HTR-8/SVneo (cell line): ENCODE data around the gene PCDHAC2.

Source experiments
- DNase-seq: peaks from one replicate; pipeline ENCODE4 v3.0.0; 2011; ENCODE audit warnings: low spot score, mixed read lengths; ENCODE audit not compliant: insufficient read length
- FAIRE-seq: peaks from 2 replicates; lab custom pipeline; 2011; peaks lifted over from hg19 to GRCh38; lab: Jason Lieb, UNC

Gene PCDHAC2

GRCh38 chr5:140986117-140986521, 19.8 kb downstream of the PCDHAC2 start:
- FAIRE-seq: no peak
- no peak for DNase-seq

- DNase-seq: no peak
- FAIRE-seq: no peak
Measured at GRCh38 chr5:140988100-140988499, 21.8 kb downstream of the PCDHAC2 start.

- FAIRE-seq (no peak), DNase-seq (no peak)
Measured at GRCh38 chr5:140988608-140989007, 22.3 kb downstream of the PCDHAC2 start.

- FAIRE-seq: no peak
- DNase-seq: no peak
Measured at GRCh38 chr5:140989254-140990020, 23.2 kb downstream of the PCDHAC2 start.

GRCh38 chr5:140992828-140993227, 26.6 kb downstream of the PCDHAC2 start:
- DNase-seq (no peak), FAIRE-seq (no peak)

- DNase-seq: no peak
Measured at GRCh38 chr5:140996060-140996459, 29.8 kb downstream of the PCDHAC2 start.

GRCh38 chr5:140998921-140999410, 32.7 kb downstream of the PCDHAC2 start:
- DNase-seq (no peak), FAIRE-seq (no peak)

More at GRCh38 chr5:140996060-140996459, 29.8 kb downstream of the PCDHAC2 start:
- no peak for FAIRE-seq

- DNase-seq (peak; percentile 33), FAIRE-seq (no peak)
Measured at GRCh38 chr5:141001446-141001843, 35.2 kb downstream of the PCDHAC2 start.

GRCh38 chr5:141001844-141002604, 35.7 kb downstream of the PCDHAC2 start:
- DNase-seq (peak; percentile 40), FAIRE-seq (no peak)

GRCh38 chr5:141002605-141002965, 36.3 kb downstream of the PCDHAC2 start:
- FAIRE-seq (no peak), DNase-seq (no peak)

GRCh38 chr5:141003031-141003430, 36.8 kb downstream of the PCDHAC2 start:
- no peak for FAIRE-seq

GRCh38 chr5:141003791-141004611, 37.7 kb downstream of the PCDHAC2 start:
- FAIRE-seq: no peak
- DNase-seq: peak; percentile 37

More at GRCh38 chr5:141003031-141003430, 36.8 kb downstream of the PCDHAC2 start:
- DNase-seq: no peak

- no peak for FAIRE-seq
Measured at GRCh38 chr5:141007791-141008190, 41.5 kb downstream of the PCDHAC2 start.

GRCh38 chr5:141010047-141010793, 43.9 kb downstream of the PCDHAC2 start:
- FAIRE-seq: no peak

More at GRCh38 chr5:141007791-141008190, 41.5 kb downstream of the PCDHAC2 start:
- DNase-seq: no peak

GRCh38 chr5:141017943-141018342, 51.7 kb downstream of the PCDHAC2 start:
- DNase-seq (no peak), FAIRE-seq (no peak)

More at GRCh38 chr5:141010047-141010793, 43.9 kb downstream of the PCDHAC2 start:
- DNase-seq: no peak
